SK-N-SH (cell line): ENCODE measurements around the gene CPVL. TPM values are rescaled to one million over a fixed set of nuclear protein-coding genes. Genes with fewer than 3 reads are reported as not detected.

Experiments used
- CTCF ChIA-PET: fragments of 300-600, 350-600 bp; formaldehyde crosslinking; extraction: SDS; loops from one replicate; lab custom pipeline; 2021; lab: Yijun Ruan, JAX
- POLR2A ChIA-PET: fragments of 350-600 bp; sonication (Branson Sonifier 250); formaldehyde crosslinking; extraction: SDS; loops from one replicate; lab custom pipeline; 2020; ENCODE audit warnings: antibody characterized with exemption, inconsistent platforms; lab: Yijun Ruan, JAX
- DNase-seq: peaks from one replicate; pipeline ENCODE4 v3.0.0; 2012
- H2AFZ ChIP-seq: fragments of 200-600 bp; sonication (generic); 2 replicates; pipeline ENCODE4 v1.8.1; 2016; ENCODE audit warnings: antibody characterized with exemption, mild to moderate bottlenecking, low read depth
- H3F3A ChIP-seq: fragments of 200-600 bp; sonication (generic); replicated peaks from 2 replicates; pipeline ENCODE3; 2016; ENCODE audit warnings: antibody characterized with exemption, mild to moderate bottlenecking; ENCODE audit not compliant: insufficient read depth
- H3K27ac ChIP-seq, 2 experiments: fragments of 200-500 bp in 1 of 2; fragments of 200-600 bp in 1 of 2; sonication (Bioruptor generic) in 1 of 2; sonication (generic), shearing (Covaris generic) in 1 of 2; 2 replicates each; pipeline versions ENCODE4 v1.5.1 to v1.6.1; 2014 to 2016; ENCODE audit warnings: low read depth in 2 of 2, inconsistent platforms in 1 of 2, low read length in 1 of 2, mild to moderate bottlenecking in 1 of 2, mixed read lengths in 1 of 2
- H3K27me3 ChIP-seq: fragments of 200-600 bp; sonication (generic), shearing (Covaris generic); 2 replicates; pipeline ENCODE4 v1.6.1; 2016; ENCODE audit warnings: mixed run types; ENCODE audit not compliant: insufficient read depth
- H3K36me3 ChIP-seq, 2 experiments: fragments of 200-500 bp in 1 of 2; fragments of 200-600 bp in 1 of 2; sonication (Bioruptor generic) in 1 of 2; sonication (generic) in 1 of 2; replicated peaks in 1 of 2; 2 replicates each; pipeline versions ENCODE3 to v1.5.1; 2014 to 2016; ENCODE audit warnings: low read length in 1 of 2, mild to moderate bottlenecking in 1 of 2; ENCODE audit not compliant: insufficient read depth in 2 of 2, control insufficient read depth in 1 of 2
- H3K4me1 ChIP-seq, 2 experiments: fragments of 200-500 bp in 1 of 2; fragments of 200-600 bp in 1 of 2; sonication (Bioruptor generic) in 1 of 2; sonication (generic), shearing (Covaris generic) in 1 of 2; 2 replicates each; pipeline versions ENCODE4 v1.5.1 to v1.6.1; 2014 to 2016; ENCODE audit warnings: low read depth in 1 of 2, low read length in 1 of 2, mixed run types in 1 of 2; ENCODE audit not compliant: insufficient read depth in 2 of 2, control insufficient read depth in 1 of 2
- H3K4me2 ChIP-seq: fragments of 200-600 bp; sonication (generic), shearing (Covaris generic); 2 replicates; pipeline ENCODE4 v1.6.1; 2017; ENCODE audit warnings: mixed run types
- H3K4me3 ChIP-seq, 2 experiments: fragments of 200-500 bp in 1 of 2; fragments of 200-600 bp in 1 of 2; sonication (Bioruptor generic) in 1 of 2; sonication (generic), shearing (Covaris generic) in 1 of 2; 2 replicates each; pipeline versions ENCODE4 v1.5.1 to v1.8.1; 2014 to 2016; ENCODE audit warnings: low read depth in 2 of 2, inconsistent platforms in 1 of 2, low read length in 1 of 2, mild to moderate bottlenecking in 1 of 2, mixed read lengths in 1 of 2, moderate library complexity in 1 of 2
- H3K79me2 ChIP-seq: fragments of 200-600 bp; sonication (generic); 2 replicates; pipeline ENCODE4 v1.8.1; 2017; ENCODE audit warnings: mild to moderate bottlenecking; ENCODE audit not compliant: insufficient read depth
- H3K9ac ChIP-seq: fragments of 200-600 bp; sonication (generic); 2 replicates; pipeline ENCODE4 v1.6.1; 2017; ENCODE audit warnings: mixed run types
- H3K9me2 ChIP-seq: fragments of 200-600 bp; sonication (generic); 2 replicates; pipeline ENCODE4 v1.6.1; 2017; ENCODE audit warnings: mixed run types
- H3K9me3 ChIP-seq: fragments of 200-600 bp; sonication (generic); 2 replicates; pipeline ENCODE4 v1.6.1; 2017; ENCODE audit warnings: mixed run types, mild to moderate bottlenecking, moderate library complexity
- H4K20me1 ChIP-seq: fragments of 200-600 bp; sonication (generic); 2 replicates; pipeline ENCODE4 v1.6.1; 2017; ENCODE audit warnings: mild to moderate bottlenecking, mixed run types; ENCODE audit not compliant: insufficient read depth
- CHD2 ChIP-seq: fragments of 150-350 bp; IDR thresholded peaks from 2 replicates; pipeline ENCODE4 v1.6.1; 2018; ENCODE audit warnings: low read length; ENCODE audit not compliant: partially characterized antibody
- FOXM1 ChIP-seq: IDR thresholded peaks from 2 replicates; pipeline ENCODE4 v1.4.0; 2012; ENCODE audit warnings: low read depth, mild to moderate bottlenecking
- GABPA ChIP-seq: IDR thresholded peaks from 2 replicates; pipeline ENCODE4 v1.4.0; 2012; ENCODE audit warnings: low read depth, mild to moderate bottlenecking
- JUND ChIP-seq: IDR thresholded peaks from 2 replicates; pipeline ENCODE4 v1.4.0; 2012
- NFIC ChIP-seq: IDR thresholded peaks from 2 replicates; pipeline ENCODE4 v1.4.0; 2012; ENCODE audit warnings: borderline replicate concordance
- NRF1 ChIP-seq: IDR thresholded peaks from 2 replicates; pipeline ENCODE4 v1.6.1; 2012; ENCODE audit warnings: low read depth, mild to moderate bottlenecking, low read length
- RAD21 ChIP-seq: IDR thresholded peaks from 2 replicates; pipeline ENCODE4 v1.6.1; 2012; ENCODE audit warnings: mild to moderate bottlenecking, low read length
- RCOR1 ChIP-seq: fragments of 150-350 bp; IDR thresholded peaks from 2 replicates; pipeline ENCODE4 v1.6.1; 2017; ENCODE audit warnings: antibody characterized with exemption, low read length
- RXRA ChIP-seq: IDR thresholded peaks from 2 replicates; pipeline ENCODE4 v1.4.0; 2012; ENCODE audit warnings: low read depth, mild to moderate bottlenecking, borderline replicate concordance
- SIN3A ChIP-seq: IDR thresholded peaks from 2 replicates; pipeline ENCODE4 v1.6.1; 2012; ENCODE audit warnings: low read depth, mild to moderate bottlenecking, low read length, moderate library complexity, borderline replicate concordance
- SMC3 ChIP-seq: IDR thresholded peaks from 2 replicates; pipeline ENCODE4 v1.6.1; 2012; ENCODE audit warnings: low read depth, low read length, improper control_type of control experiment
- TEAD4 ChIP-seq: IDR thresholded peaks from 2 replicates; pipeline ENCODE4 v1.4.0; 2012; ENCODE audit warnings: mild to moderate bottlenecking, borderline replicate concordance; ENCODE audit not compliant: insufficient read depth
- YY1 ChIP-seq: IDR thresholded peaks from 2 replicates; pipeline ENCODE4 v1.4.0; 2012; ENCODE audit warnings: low read depth, mild to moderate bottlenecking
- WGBS: methylation state at CpG from one replicate; pipeline ENCODE4 v1.1.6; 2017; ENCODE audit warnings: low lambda C conversion rate; 5-methylcytosine and 5-hydroxymethylcytosine counted together
- polyA plus RNA-seq, 3 experiments: library from polyadenylated mRNA; depleted of rRNA; stranded (reverse); fragments of >200 nt; gene quantifications; 2 replicates each; pipeline ENCODE4 v1.2.3, GENCODE V29; 2012
- TF ChIP-seq, protein P1 (sequence below): fragments of 200-600 bp; sonication (generic); IDR thresholded peaks from 2 replicates; pipeline ENCODE4 v1.6.1; 2017; ENCODE audit warnings: antibody characterized with exemption, mild to moderate bottlenecking, moderate library complexity
- TF ChIP-seq, protein P2 (sequence below): IDR thresholded peaks from 2 replicates; pipeline ENCODE4 v1.4.0; 2012; ENCODE audit warnings: low read depth
- TF ChIP-seq, protein P3 (sequence below): IDR thresholded peaks from 2 replicates; pipeline ENCODE4 v1.6.1; 2012; ENCODE audit warnings: mild to moderate bottlenecking, low read depth, low read length, moderate library complexity
- TF ChIP-seq, protein P4 (sequence below): fragments of 150-350 bp; IDR thresholded peaks from 2 replicates; pipeline ENCODE4 v1.6.1; 2016; ENCODE audit warnings: mild to moderate bottlenecking, low read depth, low read length

The CPVL gene
- polyA plus RNA-seq, 1 of the 3 experiments (the other 2 are of a cell fraction) = not detected

DNA sequence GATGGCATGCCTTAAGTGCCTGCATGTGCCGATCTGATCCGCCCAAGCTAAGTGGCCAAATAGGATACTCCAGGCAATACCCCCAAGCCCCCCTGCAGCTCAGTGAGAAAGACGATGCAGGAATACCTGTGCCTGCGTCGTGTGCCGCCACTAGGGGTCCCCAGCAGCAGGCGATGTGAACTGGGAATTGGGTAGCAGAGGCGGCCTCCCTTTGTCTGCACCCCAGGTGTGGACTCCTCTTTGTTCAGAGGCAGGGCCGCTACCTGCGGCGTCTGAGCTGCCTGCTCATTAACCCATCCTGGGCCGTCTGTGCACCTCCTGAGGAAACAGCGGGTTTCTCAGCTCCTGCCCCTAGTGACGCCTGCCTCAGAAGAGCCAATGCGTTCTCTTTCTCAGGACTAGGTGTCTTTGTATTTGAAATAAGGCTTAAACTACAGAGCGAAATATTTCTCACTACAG is 43.4 kb upstream of the CPVL start:
- Histone ChIP-seq H3K4me2 (no peak overlapping the region), H3K36me3 (no peaks in the 10 kb centered on the region), H3K27ac (no peak overlapping the region), H3K9me2 (no peaks in the 10 kb centered on the region), H3K79me2 (no peaks in the 10 kb centered on the region), H3F3A (no peaks in the 10 kb centered on the region), H3K9ac (no peak overlapping the region), H3K4me3 (no peak overlapping the region; a peak in 2 of 4 replicates), H3K27me3 (peaks cover 19% of the 10 kb centered on the region), H3K4me1 (peaks cover 0 to 6% of the 10 kb centered on the region in 2 experiments; a peak in 1 of 4 replicates), H4K20me1 (no peaks in the 10 kb centered on the region), H2AFZ (no peak overlapping the region), H3K9me3 (no peaks in the 10 kb centered on the region)
- 22% methylated on average over 15 of the region's 16 CpGs for WGBS
- TF ChIP-seq NRF1 (peak; percentile 20; the same call in 1 of the 2 replicates), GABPA (no peak), SIN3A (no peak), NFIC (no peak), FOXM1 (no peak), SMC3 (peak; percentile 95), RXRA (no peak), RAD21 (peak; percentile 87)
- TF ChIP-seq, protein P1, sequence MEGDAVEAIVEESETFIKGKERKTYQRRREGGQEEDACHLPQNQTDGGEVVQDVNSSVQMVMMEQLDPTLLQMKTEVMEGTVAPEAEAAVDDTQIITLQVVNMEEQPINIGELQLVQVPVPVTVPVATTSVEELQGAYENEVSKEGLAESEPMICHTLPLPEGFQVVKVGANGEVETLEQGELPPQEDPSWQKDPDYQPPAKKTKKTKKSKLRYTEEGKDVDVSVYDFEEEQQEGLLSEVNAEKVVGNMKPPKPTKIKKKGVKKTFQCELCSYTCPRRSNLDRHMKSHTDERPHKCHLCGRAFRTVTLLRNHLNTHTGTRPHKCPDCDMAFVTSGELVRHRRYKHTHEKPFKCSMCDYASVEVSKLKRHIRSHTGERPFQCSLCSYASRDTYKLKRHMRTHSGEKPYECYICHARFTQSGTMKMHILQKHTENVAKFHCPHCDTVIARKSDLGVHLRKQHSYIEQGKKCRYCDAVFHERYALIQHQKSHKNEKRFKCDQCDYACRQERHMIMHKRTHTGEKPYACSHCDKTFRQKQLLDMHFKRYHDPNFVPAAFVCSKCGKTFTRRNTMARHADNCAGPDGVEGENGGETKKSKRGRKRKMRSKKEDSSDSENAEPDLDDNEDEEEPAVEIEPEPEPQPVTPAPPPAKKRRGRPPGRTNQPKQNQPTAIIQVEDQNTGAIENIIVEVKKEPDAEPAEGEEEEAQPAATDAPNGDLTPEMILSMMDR = peak; percentile 91
- TF ChIP-seq, protein P2, sequence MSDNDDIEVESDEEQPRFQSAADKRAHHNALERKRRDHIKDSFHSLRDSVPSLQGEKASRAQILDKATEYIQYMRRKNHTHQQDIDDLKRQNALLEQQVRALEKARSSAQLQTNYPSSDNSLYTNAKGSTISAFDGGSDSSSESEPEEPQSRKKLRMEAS = no peak
- TF ChIP-seq, protein P3, sequence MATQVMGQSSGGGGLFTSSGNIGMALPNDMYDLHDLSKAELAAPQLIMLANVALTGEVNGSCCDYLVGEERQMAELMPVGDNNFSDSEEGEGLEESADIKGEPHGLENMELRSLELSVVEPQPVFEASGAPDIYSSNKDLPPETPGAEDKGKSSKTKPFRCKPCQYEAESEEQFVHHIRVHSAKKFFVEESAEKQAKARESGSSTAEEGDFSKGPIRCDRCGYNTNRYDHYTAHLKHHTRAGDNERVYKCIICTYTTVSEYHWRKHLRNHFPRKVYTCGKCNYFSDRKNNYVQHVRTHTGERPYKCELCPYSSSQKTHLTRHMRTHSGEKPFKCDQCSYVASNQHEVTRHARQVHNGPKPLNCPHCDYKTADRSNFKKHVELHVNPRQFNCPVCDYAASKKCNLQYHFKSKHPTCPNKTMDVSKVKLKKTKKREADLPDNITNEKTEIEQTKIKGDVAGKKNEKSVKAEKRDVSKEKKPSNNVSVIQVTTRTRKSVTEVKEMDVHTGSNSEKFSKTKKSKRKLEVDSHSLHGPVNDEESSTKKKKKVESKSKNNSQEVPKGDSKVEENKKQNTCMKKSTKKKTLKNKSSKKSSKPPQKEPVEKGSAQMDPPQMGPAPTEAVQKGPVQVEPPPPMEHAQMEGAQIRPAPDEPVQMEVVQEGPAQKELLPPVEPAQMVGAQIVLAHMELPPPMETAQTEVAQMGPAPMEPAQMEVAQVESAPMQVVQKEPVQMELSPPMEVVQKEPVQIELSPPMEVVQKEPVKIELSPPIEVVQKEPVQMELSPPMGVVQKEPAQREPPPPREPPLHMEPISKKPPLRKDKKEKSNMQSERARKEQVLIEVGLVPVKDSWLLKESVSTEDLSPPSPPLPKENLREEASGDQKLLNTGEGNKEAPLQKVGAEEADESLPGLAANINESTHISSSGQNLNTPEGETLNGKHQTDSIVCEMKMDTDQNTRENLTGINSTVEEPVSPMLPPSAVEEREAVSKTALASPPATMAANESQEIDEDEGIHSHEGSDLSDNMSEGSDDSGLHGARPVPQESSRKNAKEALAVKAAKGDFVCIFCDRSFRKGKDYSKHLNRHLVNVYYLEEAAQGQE = no peak
- peak; percentile 87 for DNase-seq
- POLR2A ChIA-PET = interaction anchor here (0.6 kb wide), 1 partner anchor 11 kb away, joined by 3 read pairs; no protein-coding TSS in a partner anchor
- CTCF ChIA-PET = interaction anchor here (0.6 to 7.3 kb wide), 139 partner anchors 8 to 1002 kb away, joined by 3 to 236 read pairs (median 5); partner anchors contain the start of genes CPVL and WIPF3

DNA sequence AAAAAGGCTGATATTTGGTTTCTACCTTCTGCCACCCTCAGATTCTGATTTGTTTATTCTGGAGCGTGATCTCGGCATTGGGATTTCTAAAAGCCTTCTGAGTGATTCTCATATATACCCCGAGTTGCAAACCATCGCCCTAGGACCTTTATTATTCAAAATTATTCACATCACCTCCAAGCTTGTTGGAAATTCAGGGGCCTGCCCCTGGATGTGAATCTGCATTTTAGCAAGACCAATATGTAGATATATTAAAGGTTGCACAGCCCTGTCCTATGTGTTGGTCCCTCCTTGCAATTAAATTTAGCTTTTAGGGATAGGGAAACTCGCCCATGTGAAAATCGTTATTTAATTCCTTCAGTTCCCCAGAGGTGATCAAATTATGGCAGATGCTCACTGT is 39.3 kb upstream of the CPVL start:
- H3K27me3 ChIP-seq = peaks cover 3% of the 10 kb centered on the region; the same call in 1 of the 2 replicates
- no peak overlapping the region for H3K9ac ChIP-seq
- POLR2A ChIA-PET = no interaction called here
- DNase-seq = no peak
- H3K36me3 ChIP-seq = no peaks in the 10 kb centered on the region
- no peaks in the 10 kb centered on the region for H3K79me2 ChIP-seq
- peaks cover 0 to 4% of the 10 kb centered on the region in 2 experiments; a peak in 1 of 4 replicates for H3K4me1 ChIP-seq
- H3F3A ChIP-seq = no peaks in the 10 kb centered on the region
- no peak overlapping the region for H2AFZ ChIP-seq
- no peak overlapping the region for H3K4me2 ChIP-seq
- no peak overlapping the region for H3K4me3 ChIP-seq
- H3K27ac ChIP-seq = no peak overlapping the region
- TF ChIP-seq, protein P3 = no peak
- TF ChIP-seq TEAD4 (no peak), NFIC (no peak), CHD2 (no peak), RXRA (no peak), YY1 (no peak), JUND (no peak), RCOR1 (no peak)
- TF ChIP-seq, protein P4, sequence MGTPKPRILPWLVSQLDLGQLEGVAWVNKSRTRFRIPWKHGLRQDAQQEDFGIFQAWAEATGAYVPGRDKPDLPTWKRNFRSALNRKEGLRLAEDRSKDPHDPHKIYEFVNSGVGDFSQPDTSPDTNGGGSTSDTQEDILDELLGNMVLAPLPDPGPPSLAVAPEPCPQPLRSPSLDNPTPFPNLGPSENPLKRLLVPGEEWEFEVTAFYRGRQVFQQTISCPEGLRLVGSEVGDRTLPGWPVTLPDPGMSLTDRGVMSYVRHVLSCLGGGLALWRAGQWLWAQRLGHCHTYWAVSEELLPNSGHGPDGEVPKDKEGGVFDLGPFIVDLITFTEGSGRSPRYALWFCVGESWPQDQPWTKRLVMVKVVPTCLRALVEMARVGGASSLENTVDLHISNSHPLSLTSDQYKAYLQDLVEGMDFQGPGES = no peak
- CTCF ChIA-PET = interaction anchor here (1.0 to 2.0 kb wide), 6 partner anchors 56 to 263 kb away, joined by 3 to 12 read pairs (median 5); no protein-coding TSS in a partner anchor
- no peaks in the 10 kb centered on the region for H3K9me2 ChIP-seq
- no peaks in the 10 kb centered on the region for H3K9me3 ChIP-seq
- H4K20me1 ChIP-seq = no peaks in the 10 kb centered on the region
- 45% methylated on average over 6 of the region's 6 CpGs for WGBS
